HEK293 (cell line): Measurements from ENCODE around the gene ATRNL1.

Experiments used
- KLF7 ChIP-seq: fragments of 450-650 bp; formaldehyde crosslinking; IDR thresholded peaks from 2 replicates; pipeline ENCODE4 v1.5.1; 2016; ENCODE audit warnings: missing biosample characterization, missing genetic modification characterization, borderline replicate concordance
- ZBTB1 ChIP-seq: fragments of 450-650 bp; formaldehyde crosslinking; IDR thresholded peaks from 2 replicates; pipeline ENCODE4 v1.5.1; 2016; ENCODE audit warnings: missing biosample characterization, missing genetic modification characterization
- ZBTB20 ChIP-seq: fragments of 450-650 bp; formaldehyde crosslinking; IDR thresholded peaks from 2 replicates; pipeline ENCODE4 v1.5.1; 2016; ENCODE audit warnings: missing biosample characterization, missing genetic modification characterization
- ZNF37A ChIP-seq: fragments of 450-650 bp; IDR thresholded peaks from 2 replicates; pipeline ENCODE4 v1.5.1; 2018; ENCODE audit warnings: missing biosample characterization, missing genetic modification characterization
- ZNF621 ChIP-seq: fragments of 450-650 bp; formaldehyde crosslinking; IDR thresholded peaks from 2 replicates; pipeline ENCODE4 v1.5.1; 2017; ENCODE audit warnings: missing biosample characterization, missing genetic modification characterization
- TF ChIP-seq, protein P1 (sequence below): fragments of 450-650 bp; formaldehyde crosslinking; IDR thresholded peaks from 2 replicates; pipeline ENCODE4 v1.5.1; 2016; ENCODE audit warnings: missing biosample characterization, missing genetic modification characterization, low read depth
- TF ChIP-seq, protein P2 (sequence below): fragments of 450-650 bp; formaldehyde crosslinking; conservative IDR thresholded peaks from 2 replicates; pipeline ENCODE4 v1.5.1; 2016; ENCODE audit warnings: low read depth, missing biosample characterization, missing genetic modification characterization

DNA sequence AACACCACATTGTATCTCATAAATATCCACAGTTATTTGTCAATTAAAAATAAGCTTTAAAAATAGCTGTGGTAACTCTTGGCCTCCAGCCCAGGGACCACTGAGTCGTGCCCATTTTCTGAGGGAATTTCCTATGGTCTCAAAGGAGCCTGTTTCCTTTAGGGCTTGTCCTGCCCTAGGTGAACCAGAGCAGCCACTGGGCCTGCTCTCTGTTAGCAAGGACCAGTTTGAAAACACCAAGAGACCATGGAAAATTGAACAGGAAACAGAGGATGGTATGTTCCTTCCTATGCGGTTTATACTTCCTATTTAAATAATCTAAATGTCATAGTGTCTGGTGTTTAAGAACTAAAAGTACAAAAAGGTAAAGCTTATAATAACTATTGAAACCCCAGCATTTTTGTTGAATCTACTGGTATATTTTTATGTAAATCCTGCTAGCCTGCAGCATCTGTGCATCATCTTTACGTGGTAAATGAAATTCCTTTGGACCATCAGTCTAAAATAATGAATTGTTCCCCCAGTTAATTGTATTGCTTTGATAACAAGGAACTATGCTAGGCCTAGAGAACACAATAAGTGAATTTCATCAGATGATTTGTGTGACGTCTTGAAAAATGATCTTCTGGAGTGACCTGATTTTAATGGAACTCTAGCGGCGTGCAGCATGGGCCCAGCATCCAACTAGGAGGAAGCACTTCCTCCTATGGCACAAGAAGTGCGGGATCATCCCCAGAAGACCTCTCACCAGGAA, 846.1 kb downstream of the ATRNL1 start:
- TF ChIP-seq ZBTB1 (tag by site-specific recombination) (no peak), ZNF37A (tag by site-specific recombination) (no peak), ZBTB20 (tag by site-specific recombination) (no peak), KLF7 (tag by site-specific recombination) (no peak), ZNF621 (tag by site-specific recombination) (no peak)
- TF ChIP-seq, protein P1, sequence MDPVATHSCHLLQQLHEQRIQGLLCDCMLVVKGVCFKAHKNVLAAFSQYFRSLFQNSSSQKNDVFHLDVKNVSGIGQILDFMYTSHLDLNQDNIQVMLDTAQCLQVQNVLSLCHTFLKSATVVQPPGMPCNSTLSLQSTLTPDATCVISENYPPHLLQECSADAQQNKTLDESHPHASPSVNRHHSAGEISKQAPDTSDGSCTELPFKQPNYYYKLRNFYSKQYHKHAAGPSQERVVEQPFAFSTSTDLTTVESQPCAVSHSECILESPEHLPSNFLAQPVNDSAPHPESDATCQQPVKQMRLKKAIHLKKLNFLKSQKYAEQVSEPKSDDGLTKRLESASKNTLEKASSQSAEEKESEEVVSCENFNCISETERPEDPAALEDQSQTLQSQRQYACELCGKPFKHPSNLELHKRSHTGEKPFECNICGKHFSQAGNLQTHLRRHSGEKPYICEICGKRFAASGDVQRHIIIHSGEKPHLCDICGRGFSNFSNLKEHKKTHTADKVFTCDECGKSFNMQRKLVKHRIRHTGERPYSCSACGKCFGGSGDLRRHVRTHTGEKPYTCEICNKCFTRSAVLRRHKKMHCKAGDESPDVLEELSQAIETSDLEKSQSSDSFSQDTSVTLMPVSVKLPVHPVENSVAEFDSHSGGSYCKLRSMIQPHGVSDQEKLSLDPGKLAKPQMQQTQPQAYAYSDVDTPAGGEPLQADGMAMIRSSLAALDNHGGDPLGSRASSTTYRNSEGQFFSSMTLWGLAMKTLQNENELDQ (tag by site-specific recombination), result no peak
- TF ChIP-seq, protein P2, sequence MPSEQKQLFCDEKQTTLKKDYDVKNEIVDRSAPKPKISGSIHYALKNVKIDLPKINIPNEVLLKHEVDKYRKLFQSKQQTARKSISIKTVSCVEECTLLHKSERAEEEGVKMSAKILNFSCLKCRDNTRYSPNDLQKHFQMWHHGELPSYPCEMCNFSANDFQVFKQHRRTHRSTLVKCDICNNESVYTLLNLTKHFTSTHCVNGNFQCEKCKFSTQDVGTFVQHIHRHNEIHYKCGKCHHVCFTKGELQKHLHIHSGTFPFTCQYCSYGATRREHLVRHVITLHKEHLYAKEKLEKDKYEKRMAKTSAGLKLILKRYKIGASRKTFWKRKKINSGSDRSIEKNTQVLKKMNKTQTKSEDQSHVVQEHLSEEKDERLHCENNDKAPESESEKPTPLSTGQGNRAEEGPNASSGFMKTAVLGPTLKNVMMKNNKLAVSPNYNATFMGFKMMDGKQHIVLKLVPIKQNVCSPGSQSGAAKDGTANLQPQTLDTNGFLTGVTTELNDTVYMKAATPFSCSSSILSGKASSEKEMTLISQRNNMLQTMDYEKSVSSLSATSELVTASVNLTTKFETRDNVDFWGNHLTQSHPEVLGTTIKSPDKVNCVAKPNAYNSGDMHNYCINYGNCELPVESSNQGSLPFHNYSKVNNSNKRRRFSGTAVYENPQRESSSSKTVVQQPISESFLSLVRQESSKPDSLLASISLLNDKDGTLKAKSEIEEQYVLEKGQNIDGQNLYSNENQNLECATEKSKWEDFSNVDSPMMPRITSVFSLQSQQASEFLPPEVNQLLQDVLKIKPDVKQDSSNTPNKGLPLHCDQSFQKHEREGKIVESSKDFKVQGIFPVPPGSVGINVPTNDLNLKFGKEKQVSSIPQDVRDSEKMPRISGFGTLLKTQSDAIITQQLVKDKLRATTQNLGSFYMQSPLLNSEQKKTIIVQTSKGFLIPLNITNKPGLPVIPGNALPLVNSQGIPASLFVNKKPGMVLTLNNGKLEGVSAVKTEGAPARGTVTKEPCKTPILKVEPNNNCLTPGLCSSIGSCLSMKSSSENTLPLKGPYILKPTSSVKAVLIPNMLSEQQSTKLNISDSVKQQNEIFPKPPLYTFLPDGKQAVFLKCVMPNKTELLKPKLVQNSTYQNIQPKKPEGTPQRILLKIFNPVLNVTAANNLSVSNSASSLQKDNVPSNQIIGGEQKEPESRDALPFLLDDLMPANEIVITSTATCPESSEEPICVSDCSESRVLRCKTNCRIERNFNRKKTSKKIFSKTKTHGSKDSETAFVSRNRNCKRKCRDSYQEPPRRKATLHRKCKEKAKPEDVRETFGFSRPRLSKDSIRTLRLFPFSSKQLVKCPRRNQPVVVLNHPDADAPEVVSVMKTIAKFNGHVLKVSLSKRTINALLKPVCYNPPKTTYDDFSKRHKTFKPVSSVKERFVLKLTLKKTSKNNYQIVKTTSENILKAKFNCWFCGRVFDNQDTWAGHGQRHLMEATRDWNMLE, result no peak
